GM12874 (cell line): ENCODE results near the gene TTC28.

Source experiments
- CTCF ChIP-seq: IDR thresholded peaks from 2 replicates; pipeline ENCODE4 v1.5.1; 2011; ENCODE audit warnings: low read depth, mild to moderate bottlenecking, control low read depth, low read length, moderate library complexity; ENCODE audit not compliant: insufficient read depth

Gene TTC28

GRCh38 chr22:28106617-28107016 lies 573.0 kb downstream of the TTC28 start:
- TF ChIP-seq CTCF = no peak

- no peak for TF ChIP-seq CTCF
Observed at GRCh38 chr22:28105988-28106387, 573.7 kb downstream of the TTC28 start.

- no peak for TF ChIP-seq CTCF
Observed at GRCh38 chr22:28105413-28105812, 574.2 kb downstream of the TTC28 start.

- no peak for TF ChIP-seq CTCF
Observed at GRCh38 chr22:28103596-28103995, 576.0 kb downstream of the TTC28 start.

- TF ChIP-seq CTCF = no peak
Observed at GRCh38 chr22:28102151-28102812, 577.4 kb downstream of the TTC28 start.

- no peak for TF ChIP-seq CTCF
Observed at GRCh38 chr22:28097627-28098026, 582.0 kb downstream of the TTC28 start.

- TF ChIP-seq CTCF = no peak
Observed at GRCh38 chr22:28096161-28096560, 583.5 kb downstream of the TTC28 start.
